Skeletal muscle satellite cell (primary cell): Measurements from ENCODE around the gene FBXW8.
A peak's percentile ranks its signal among the peaks of the same experiment; 100 is the strongest.

Experiments used
- H3K27me3 ChIP-seq: 2 replicates; pipeline ENCODE4 v1.7.0; 2013; ENCODE audit warnings: low read length; ENCODE audit not compliant: control insufficient read depth, insufficient read depth
- H3K36me3 ChIP-seq: 2 replicates; pipeline ENCODE4 v1.7.0; 2013; ENCODE audit warnings: mild to moderate bottlenecking, control low read depth, low read length; ENCODE audit not compliant: insufficient read depth
- H3K4me1 ChIP-seq: 2 replicates; pipeline ENCODE4 v1.7.0; 2013; ENCODE audit warnings: low read length; ENCODE audit not compliant: control insufficient read depth, insufficient read depth
- H3K4me2 ChIP-seq: 2 replicates; pipeline ENCODE4 v1.7.0; 2013; ENCODE audit warnings: mild to moderate bottlenecking, low read length
- H3K4me3 ChIP-seq: 2 replicates; pipeline ENCODE4 v1.7.0; 2013; ENCODE audit warnings: low read length
- H3K9ac ChIP-seq: 2 replicates; pipeline ENCODE4 v1.7.0; 2013; ENCODE audit warnings: mild to moderate bottlenecking, low read depth, low read length, moderate library complexity
- H3K9me3 ChIP-seq: replicated peaks from 2 replicates; pipeline ENCODE4 v1.7.0; 2013; ENCODE audit warnings: mild to moderate bottlenecking, control low read depth, low read length

Gene FBXW8

GRCh38 chr12:116887897-116888296, 22.9 kb upstream of the FBXW8 start:
- Histone ChIP-seq H3K9me3 (no peaks in the 10 kb centered on the region), H3K36me3 (no peaks in the 10 kb centered on the region), H3K4me2 (no peak overlapping the region), H3K4me1 (no peaks in the 10 kb centered on the region), H3K4me3 (no peak overlapping the region), H3K27me3 (peaks cover 38% of the 10 kb centered on the region), H3K9ac (no peak overlapping the region)

GRCh38 chr12:116890330-116890729, 20.4 kb upstream of the FBXW8 start:
- H3K4me2 ChIP-seq = no peak overlapping the region
- no peaks in the 10 kb centered on the region for H3K36me3 ChIP-seq
- no peaks in the 10 kb centered on the region for H3K4me1 ChIP-seq
- peaks cover 22% of the 10 kb centered on the region for H3K27me3 ChIP-seq
- H3K9me3 ChIP-seq = no peaks in the 10 kb centered on the region
- H3K4me3 ChIP-seq = no peak overlapping the region
- H3K9ac ChIP-seq = no peak overlapping the region

GRCh38 chr12:116891019-116891418, 19.7 kb upstream of the FBXW8 start:
- Histone ChIP-seq H3K9me3 (no peaks in the 10 kb centered on the region), H3K36me3 (no peaks in the 10 kb centered on the region), H3K9ac (no peak overlapping the region), H3K27me3 (peaks cover 25% of the 10 kb centered on the region), H3K4me2 (no peak overlapping the region), H3K4me3 (no peak overlapping the region), H3K4me1 (no peaks in the 10 kb centered on the region)

GRCh38 chr12:116892349-116893140, 18.2 kb upstream of the FBXW8 start:
- Histone ChIP-seq H3K4me3 (no peak overlapping the region), H3K9me3 (no peaks in the 10 kb centered on the region), H3K27me3 (peaks cover 28% of the 10 kb centered on the region), H3K36me3 (no peaks in the 10 kb centered on the region), H3K4me2 (no peak overlapping the region), H3K9ac (no peak overlapping the region), H3K4me1 (no peaks in the 10 kb centered on the region)

- no peaks in the 10 kb centered on the region for H3K9me3 ChIP-seq
- no peak overlapping the region for H3K4me2 ChIP-seq
- no peaks in the 10 kb centered on the region for H3K4me1 ChIP-seq
- H3K9ac ChIP-seq = no peak overlapping the region
- no peaks in the 10 kb centered on the region for H3K36me3 ChIP-seq
- H3K4me3 ChIP-seq = no peak overlapping the region
- H3K27me3 ChIP-seq = peaks cover 38% of the 10 kb centered on the region
These were observed 15.8 kb upstream of the FBXW8 start for GRCh38 chr12:116894913-116895312.

- Histone ChIP-seq H3K4me3 (no peak overlapping the region), H3K27me3 (peaks cover 47% of the 10 kb centered on the region), H3K4me1 (no peaks in the 10 kb centered on the region)
These were observed 14.3 kb upstream of the FBXW8 start for GRCh38 chr12:116896411-116896924.

GRCh38 chr12:116897476-116897875, 13.3 kb upstream of the FBXW8 start:
- no peak overlapping the region for H3K9ac ChIP-seq
- H3K9me3 ChIP-seq = no peaks in the 10 kb centered on the region
- no peak overlapping the region for H3K4me3 ChIP-seq
- no peak overlapping the region for H3K4me2 ChIP-seq
- no peaks in the 10 kb centered on the region for H3K4me1 ChIP-seq
- no peaks in the 10 kb centered on the region for H3K36me3 ChIP-seq
- H3K27me3 ChIP-seq = peaks cover 50% of the 10 kb centered on the region

More at GRCh38 chr12:116896411-116896924, 14.3 kb upstream of the FBXW8 start:
- Histone ChIP-seq H3K9me3 (no peaks in the 10 kb centered on the region), H3K9ac (no peak overlapping the region), H3K36me3 (no peaks in the 10 kb centered on the region), H3K4me2 (no peak overlapping the region)

GRCh38 chr12:116898669-116899068, 12.1 kb upstream of the FBXW8 start:
- no peaks in the 10 kb centered on the region for H3K4me1 ChIP-seq
- no peak overlapping the region for H3K9ac ChIP-seq
- H3K9me3 ChIP-seq = no peaks in the 10 kb centered on the region
- no peak overlapping the region for H3K4me3 ChIP-seq
- H3K36me3 ChIP-seq = no peaks in the 10 kb centered on the region
- H3K4me2 ChIP-seq = no peak overlapping the region
- H3K27me3 ChIP-seq = peaks cover 51% of the 10 kb centered on the region

- Histone ChIP-seq H3K4me2 (no peak overlapping the region), H3K4me1 (no peaks in the 10 kb centered on the region), H3K9me3 (no peaks in the 10 kb centered on the region), H3K4me3 (no peak overlapping the region), H3K9ac (no peak overlapping the region), H3K27me3 (peaks cover 46% of the 10 kb centered on the region), H3K36me3 (no peaks in the 10 kb centered on the region)
These were observed 9.1 kb upstream of the FBXW8 start for GRCh38 chr12:116901612-116902011.

GRCh38 chr12:116903818-116904217, 6.9 kb upstream of the FBXW8 start:
- no peaks in the 10 kb centered on the region for H3K9me3 ChIP-seq
- no peak overlapping the region for H3K9ac ChIP-seq
- H3K4me2 ChIP-seq = no peak overlapping the region

GRCh38 chr12:116906285-116906684, 4.5 kb upstream of the FBXW8 start:
- Histone ChIP-seq H3K4me3 (no peak overlapping the region), H3K36me3 (no peaks in the 10 kb centered on the region), H3K4me2 (no peak overlapping the region), H3K9ac (no peak overlapping the region), H3K27me3 (peaks cover 28% of the 10 kb centered on the region), H3K4me1 (no peaks in the 10 kb centered on the region), H3K9me3 (no peaks in the 10 kb centered on the region)

More at GRCh38 chr12:116903818-116904217, 6.9 kb upstream of the FBXW8 start:
- H3K4me1 ChIP-seq = no peaks in the 10 kb centered on the region
- H3K27me3 ChIP-seq = peaks cover 47% of the 10 kb centered on the region
- no peaks in the 10 kb centered on the region for H3K36me3 ChIP-seq
- H3K4me3 ChIP-seq = no peak overlapping the region

GRCh38 chr12:116910280-116910644, 488 bp upstream of the FBXW8 start:
- H3K4me2 ChIP-seq = peak overlapping the region; percentile 85
- peak overlapping the region; percentile 75 for H3K4me3 ChIP-seq
- peaks cover 19% of the 10 kb centered on the region for H3K27me3 ChIP-seq
- peaks cover 4% of the 10 kb centered on the region for H3K36me3 ChIP-seq
- H3K9ac ChIP-seq = peak overlapping the region; percentile 92
- no peaks in the 10 kb centered on the region for H3K4me1 ChIP-seq
- no peaks in the 10 kb centered on the region for H3K9me3 ChIP-seq
